B cell (primary cell): ENCODE data around the gene BRD4. TPM values are rescaled to one million over a fixed set of nuclear protein-coding genes. Genes with fewer than 3 reads are reported as not detected.
A peak's percentile ranks its signal among the peaks of the same experiment; 100 is the strongest.

Source experiments
- ATAC-seq: fragments of 200-7000 bp; cut with Tn5 transposase; one replicate; pipeline ENCODE4 v1.10.0; 2021; ENCODE audit warnings: low read depth, mild to moderate bottlenecking, moderate number of reproducible peaks, moderate library complexity
- CTCF ChIA-PET: fragments of 350-600 bp; sonication (Branson Sonifier 250); formaldehyde crosslinking; loops from one replicate; lab custom pipeline; 2021; ENCODE audit warnings: antibody characterized with exemption, inconsistent platforms; lab: Charles Lee
- POLR2A ChIA-PET: fragments of 350-600 bp; sonication (Branson Sonifier 250); formaldehyde crosslinking; loops from one replicate; lab custom pipeline; 2021; ENCODE audit warnings: antibody characterized with exemption; lab: Charles Lee
- DNase-seq: peaks from one replicate; pipeline ENCODE4 v3.0.0; 2013
- H2AFZ ChIP-seq: 2 replicates; pipeline ENCODE4 v1.6.1; 2012; ENCODE audit warnings: mild to moderate bottlenecking, low read depth, low read length; ENCODE audit not compliant: insufficient read depth, poor library complexity, severe bottlenecking
- H3K27ac ChIP-seq, 2 donors: 1 replicate in 1 of 2; 2 replicates in 1 of 2; pipeline ENCODE4 v1.5.1; 2012 to 2013; ENCODE audit warnings: low read length in 2 of 2, mild to moderate bottlenecking in 2 of 2, moderate library complexity in 1 of 2
- H3K27me3 ChIP-seq, 4 experiments: fragments of 200-600 bp in 1 of 4; sonication (generic) in 1 of 4; replicated peaks in 1 of 4; 1 replicate in 2 of 4; 2 replicates in 2 of 4; pipeline versions ENCODE4 v1.6.1 to v1.7.0; 2013 to 2016; ENCODE audit warnings: low read length in 3 of 4, mild to moderate bottlenecking in 2 of 4, mixed read lengths in 1 of 4, moderate library complexity in 1 of 4; ENCODE audit not compliant: insufficient read depth in 4 of 4, control insufficient read depth in 3 of 4; ENCODE audit errors: control extremely low read depth in 1 of 4
- H3K36me3 ChIP-seq, 2 experiments: replicated peaks in 1 of 2; 1 replicate in 1 of 2; 2 replicates in 1 of 2; pipeline versions ENCODE4 v1.6.1 to v1.7.1; 2013; ENCODE audit warnings: low read length in 1 of 2; ENCODE audit not compliant: insufficient read depth in 2 of 2, control insufficient read depth in 1 of 2; ENCODE audit errors: control extremely low read depth in 1 of 2, extremely low read depth in 1 of 2
- H3K4me1 ChIP-seq, 2 donors: fragments of 200-600 bp in 1 of 2; sonication (generic) in 1 of 2; 1 replicate in 1 of 2; 2 replicates in 1 of 2; pipeline versions ENCODE4 v1.5.1 to v1.6.1; 2013 to 2017; ENCODE audit warnings: low read length in 2 of 2; ENCODE audit not compliant: control insufficient read depth in 2 of 2, insufficient read depth in 2 of 2
- H3K4me2 ChIP-seq: replicated peaks from 2 replicates; pipeline ENCODE3; 2012; ENCODE audit warnings: mild to moderate bottlenecking, low read depth, low read length; ENCODE audit not compliant: poor library complexity, severe bottlenecking
- H3K4me3 ChIP-seq, 5 experiments: fragments of 200-600 bp in 1 of 5; sonication (generic) in 1 of 5; 1 replicate in 3 of 5; 2 replicates in 2 of 5; pipeline versions ENCODE4 v1.5.1 to v1.7.0; 2011 to 2016; ENCODE audit warnings: low read length in 4 of 5, mild to moderate bottlenecking in 4 of 5, low read depth in 2 of 5, control low read depth in 1 of 5, moderate library complexity in 1 of 5; ENCODE audit not compliant: insufficient read depth in 1 of 5; ENCODE audit errors: control extremely low read depth in 1 of 5, extremely low read depth in 1 of 5
- H3K79me2 ChIP-seq: fragments of 200-600 bp; sonication (generic); one replicate; pipeline ENCODE4 v1.6.0; 2016; ENCODE audit warnings: low read length; ENCODE audit not compliant: control insufficient read depth, insufficient read depth
- H3K9ac ChIP-seq: fragments of 200-600 bp; sonication (generic); 2 replicates; pipeline ENCODE4 v1.6.1; 2017; ENCODE audit warnings: mild to moderate bottlenecking, low read length, moderate library complexity
- H3K9me3 ChIP-seq, 3 donors: one replicate each; pipeline versions ENCODE4 v1.6.1 to v1.7.1; 2013; ENCODE audit warnings: low read length in 2 of 3; ENCODE audit not compliant: control insufficient read depth in 2 of 3, insufficient read depth in 1 of 3; ENCODE audit errors: control extremely low read depth in 1 of 3
- H4K20me1 ChIP-seq: 2 replicates; pipeline ENCODE4 v1.6.0; 2012; ENCODE audit warnings: mild to moderate bottlenecking, low read length; ENCODE audit not compliant: insufficient read depth, control insufficient read depth, poor library complexity, severe bottlenecking
- H3K27ac Mint-ChIP-seq: one replicate; pipeline ENCODE4 v1.8.0; 2021; ENCODE audit warnings: mixed read lengths
- H3K27me3 Mint-ChIP-seq: one replicate; pipeline ENCODE4 v1.8.0; 2021; ENCODE audit warnings: mixed read lengths
- H3K4me1 Mint-ChIP-seq: one replicate; pipeline ENCODE4 v1.8.0; 2021; ENCODE audit warnings: mixed read lengths
- H3K4me3 Mint-ChIP-seq: one replicate; pipeline ENCODE4 v1.8.0; 2021; ENCODE audit warnings: mixed read lengths
- H3K9me3 Mint-ChIP-seq: one replicate; pipeline ENCODE4 v1.8.0; 2022; ENCODE audit warnings: mixed read lengths; ENCODE audit not compliant: insufficient read depth
- EZH2 ChIP-seq: IDR thresholded peaks from 2 replicates; pipeline ENCODE4 v1.6.1; 2012; ENCODE audit warnings: borderline replicate concordance, low read depth, mild to moderate bottlenecking, moderate library complexity, low read length; ENCODE audit not compliant: insufficient read depth, poor library complexity, severe bottlenecking
- WGBS: methylation state at CpG from one replicate; pipeline ENCODE4 v1.1.5; 2013; ENCODE audit warnings: missing lambda C conversion rate; ENCODE audit not compliant: insufficient coverage; 5-methylcytosine and 5-hydroxymethylcytosine counted together
- intact Hi-C: fragments of 100-400 bp; cut with micrococcal nuclease; formaldehyde crosslinking; loops from one replicate; pipeline ENCODE4 v1.10.0; 2022
- polyA plus RNA-seq: library from polyadenylated mRNA; depleted of rRNA; stranded (reverse); fragments of >200 nt; gene quantifications from 2 replicates; pipeline ENCODE4 v1.2.3, GENCODE V29; 2012
- total RNA-seq, 2 donors: library from RNA; stranded (reverse); fragments of 120-200 nt in 1 of 2; gene quantifications; 1 replicate in 1 of 2; 2 replicates in 1 of 2; pipeline versions ENCODE4 v1.2.3 to v1.2.4, GENCODE V29; 2013 to 2022
- TF ChIP-seq, protein P1 (sequence below): fragments of 200-600 bp; IDR thresholded peaks from one replicate; pipeline ENCODE4 v1.8.0; 2022; ENCODE audit warnings: antibody characterized with exemption, mild to moderate bottlenecking

BRD4 gene
- total and polyA plus RNA-seq, 2 donors (not counting 1 experiment from before 2014, with no cell fraction given): 30.7 to 209 TPM

DNA sequence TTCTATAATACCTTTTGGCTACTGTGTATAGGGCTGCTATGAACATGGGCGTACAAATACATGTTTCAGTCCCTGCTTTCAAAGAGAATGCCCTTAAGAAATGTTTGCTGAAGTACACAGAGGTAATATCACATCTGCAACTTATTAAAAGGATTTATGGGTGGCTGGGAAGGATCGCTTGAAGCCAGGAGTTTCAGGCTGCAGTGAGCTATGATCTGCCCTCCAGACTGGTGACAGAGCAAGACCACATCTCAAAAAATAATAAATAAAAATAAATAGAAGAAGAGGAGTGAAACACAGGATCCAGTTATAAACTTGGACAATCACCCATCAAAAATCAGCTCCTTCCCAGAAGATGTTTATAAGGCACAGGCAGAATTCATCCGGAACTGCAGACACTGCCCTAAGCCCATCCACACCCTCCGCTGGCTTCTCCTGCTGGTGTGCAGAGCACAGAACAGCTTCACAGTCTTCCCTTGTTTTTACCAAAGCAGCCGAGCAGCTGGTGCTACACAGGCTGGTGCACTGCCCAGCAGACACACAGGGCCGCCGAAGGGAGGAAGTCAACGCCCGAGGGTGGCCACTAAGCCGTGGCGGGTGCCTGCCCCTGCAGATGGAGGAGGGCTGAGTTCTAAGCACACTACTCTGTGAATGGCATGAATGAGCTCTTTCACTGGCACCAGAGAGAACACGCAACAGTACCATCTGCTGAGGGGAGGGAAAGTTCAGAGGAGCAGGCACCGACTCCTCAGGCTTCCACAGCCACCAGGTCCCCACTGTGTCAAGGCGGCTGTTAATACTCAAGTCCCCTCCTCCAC is 44.0 kb downstream of the BRD4 start:
- H3K27me3 Mint-ChIP-seq: no peaks in the 10 kb centered on the region
- Histone ChIP-seq H3K27ac (peak overlapping the region; percentile 67 to 71), H3K79me2 (peaks cover 98% of the 10 kb centered on the region), H3K4me1 (peaks cover 95 to 98% of the 10 kb centered on the region in 2 donors), H2AFZ (no peak overlapping the region), H3K27me3 (no peaks in the 10 kb centered on the region), H3K4me2 (peak overlapping the region; percentile 68), H4K20me1 (peaks cover 92% of the 10 kb centered on the region), H3K9ac (peak overlapping the region; percentile 38), H3K4me3 (peak overlapping the region in 4 of 5 experiments; percentile 4 to 35 (median 24)), H3K36me3 (no peaks in the 10 kb centered on the region), H3K9me3 (no peaks in the 10 kb centered on the region)
- H3K9me3 Mint-ChIP-seq: no peaks in the 10 kb centered on the region
- POLR2A ChIA-PET: interaction anchor here (0.5 to 3.1 kb wide), 10 partner anchors 9 to 960 kb away, joined by 3 to 22 read pairs (median 4); partner anchors contain the start of gene AKAP8
- peak overlapping the region; percentile 83 for H3K4me3 Mint-ChIP-seq
- peak overlapping the region; percentile 91 for H3K27ac Mint-ChIP-seq
- intact Hi-C loops: loop anchor here (1.0 to 2.0 kb wide), 2 partner anchors 14 to 30 kb away; no protein-coding TSS in a partner anchor
- H3K4me1 Mint-ChIP-seq: peaks cover 95% of the 10 kb centered on the region
- peak; percentile 88 for ATAC-seq
- 6% methylated on average over 10 of the region's 14 CpGs for WGBS
- TF ChIP-seq EZH2: no peak
- TF ChIP-seq, protein P1, sequence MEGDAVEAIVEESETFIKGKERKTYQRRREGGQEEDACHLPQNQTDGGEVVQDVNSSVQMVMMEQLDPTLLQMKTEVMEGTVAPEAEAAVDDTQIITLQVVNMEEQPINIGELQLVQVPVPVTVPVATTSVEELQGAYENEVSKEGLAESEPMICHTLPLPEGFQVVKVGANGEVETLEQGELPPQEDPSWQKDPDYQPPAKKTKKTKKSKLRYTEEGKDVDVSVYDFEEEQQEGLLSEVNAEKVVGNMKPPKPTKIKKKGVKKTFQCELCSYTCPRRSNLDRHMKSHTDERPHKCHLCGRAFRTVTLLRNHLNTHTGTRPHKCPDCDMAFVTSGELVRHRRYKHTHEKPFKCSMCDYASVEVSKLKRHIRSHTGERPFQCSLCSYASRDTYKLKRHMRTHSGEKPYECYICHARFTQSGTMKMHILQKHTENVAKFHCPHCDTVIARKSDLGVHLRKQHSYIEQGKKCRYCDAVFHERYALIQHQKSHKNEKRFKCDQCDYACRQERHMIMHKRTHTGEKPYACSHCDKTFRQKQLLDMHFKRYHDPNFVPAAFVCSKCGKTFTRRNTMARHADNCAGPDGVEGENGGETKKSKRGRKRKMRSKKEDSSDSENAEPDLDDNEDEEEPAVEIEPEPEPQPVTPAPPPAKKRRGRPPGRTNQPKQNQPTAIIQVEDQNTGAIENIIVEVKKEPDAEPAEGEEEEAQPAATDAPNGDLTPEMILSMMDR: no peak
- peak; percentile 76 for DNase-seq
- CTCF ChIA-PET: interaction anchor here (0.6 to 2.8 kb wide), 16 partner anchors 10 to 131 kb away, joined by 3 to 14 read pairs (median 4); partner anchors contain the start of genes AKAP8 and BRD4

DNA sequence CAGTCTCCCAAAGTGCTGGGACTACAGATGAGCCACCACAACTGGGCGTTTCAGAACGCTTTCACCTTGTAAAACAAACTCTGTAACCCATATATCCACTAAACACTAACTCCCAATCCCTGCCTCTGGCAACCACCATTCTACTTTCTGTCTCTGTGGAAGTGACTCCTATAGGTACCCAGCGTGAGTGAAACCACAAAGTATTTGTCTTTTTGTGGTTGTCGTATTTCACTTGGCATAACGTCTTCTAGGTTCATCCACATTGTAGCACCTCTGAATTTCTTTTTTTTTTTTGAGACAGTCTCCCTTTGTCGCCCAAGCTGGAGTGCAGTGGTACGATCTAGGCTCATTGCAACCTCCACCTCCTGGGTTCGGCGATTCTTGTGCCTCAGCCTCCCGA is 44.8 kb downstream of the BRD4 start:
- CTCF ChIA-PET: interaction anchor here (1.8 to 2.8 kb wide), 2 partner anchors 24 to 38 kb away, joined by 8 to 14 read pairs; no protein-coding TSS in a partner anchor

More for the DNA sequence above, 44.8 kb downstream of the BRD4 start:
- Histone ChIP-seq H3K27ac (peak overlapping the region; percentile 67 to 71), H3K79me2 (peaks cover 98% of the 10 kb centered on the region), H2AFZ (no peak overlapping the region), H3K4me2 (peak overlapping the region; percentile 68), H3K27me3 (no peaks in the 10 kb centered on the region), H3K9me3 (no peaks in the 10 kb centered on the region), H4K20me1 (peaks cover 94% of the 10 kb centered on the region), H3K4me1 (peaks cover 96 to 99% of the 10 kb centered on the region in 2 donors), H3K9ac (no peak overlapping the region), H3K4me3 (peak overlapping the region in 1 of 5 experiments; percentile 35), H3K36me3 (no peaks in the 10 kb centered on the region)
- WGBS: 51% methylated on average over 7 of the region's 10 CpGs
- intact Hi-C loops: no loop called here
- peak overlapping the region; percentile 53 for H3K27ac Mint-ChIP-seq
- ATAC-seq (no peak), DNase-seq (no peak)
- peak overlapping the region; percentile 83 for H3K4me3 Mint-ChIP-seq
- peaks cover 95% of the 10 kb centered on the region for H3K4me1 Mint-ChIP-seq
- POLR2A ChIA-PET: interaction anchor here (0.6 to 3.1 kb wide), 4 partner anchors 46 to 92 kb away, joined by 3 to 22 read pairs (median 9); partner anchors contain the start of gene AKAP8
- H3K9me3 Mint-ChIP-seq: no peaks in the 10 kb centered on the region
- no peak for TF ChIP-seq EZH2
- TF ChIP-seq, protein P1: no peak
- no peaks in the 10 kb centered on the region for H3K27me3 Mint-ChIP-seq
